Measurements from ENCODE around the gene ALDH1B1. TPM values are rescaled to one million over a fixed set of nuclear protein-coding genes. Genes with fewer than 3 reads are reported as not detected.

Gene ALDH1B1
- polyA plus RNA-seq = 10 to 100 TPM in 2 of 3 donors, 1 to 10 TPM in 1; 8.8 to 14.2 (median 10.9) TPM

GRCh38 chr9:38392235-38393127 is at the start of gene ALDH1B1:
Gene ALDH1B1 (plus strand): TSS chr9:38392702. CDS start chr9:38395749, 3,047 bp downstream.
- Mint-ChIP-seq H3K36me3 (peaks cover 9 to 11% (median 9%) of the 10 kb centered on the region in 3 donors), H3K27me3 (ENCODE audit: low read depth in 3 of 3) (peaks cover 1 to 3% (median 2%) of the 10 kb centered on the region in 3 donors), H3K4me3 (peak within 1 kb of the TSS; percentile 88 to 96 (median 94)), H3K9me3 (no peaks in the 10 kb centered on the region), H3K27ac (peak within 1 kb of the TSS; percentile 70 to 92 (median 82)), H3K4me1 (peaks cover 16 to 23% of the 10 kb centered on the region in 2 donors)
- DNase-seq = peak; percentile 69 to 72 (median 71)

GRCh38 chr9:38343037-38343436 is 49.5 kb upstream of the ALDH1B1 start:
- Mint-ChIP-seq H3K27ac (no peak overlapping the region), H3K4me1 (peaks cover 13 to 16% of the 10 kb centered on the region in 2 donors), H3K9me3 (no peaks in the 10 kb centered on the region), H3K27me3 (ENCODE audit: low read depth in 3 of 3) (peaks cover 0 to 2% (median 1%) of the 10 kb centered on the region in 3 donors), H3K36me3 (no peaks in the 10 kb centered on the region), H3K4me3 (no peak overlapping the region)
- no peak for DNase-seq

GRCh38 chr9:38343552-38343951 is 49.0 kb upstream of the ALDH1B1 start:
- peaks cover 10 to 13% of the 10 kb centered on the region in 2 donors for H3K4me1 Mint-ChIP-seq
- H3K36me3 Mint-ChIP-seq = no peaks in the 10 kb centered on the region
- H3K27me3 Mint-ChIP-seq (ENCODE audit: low read depth in 3 of 3) = peaks cover 0 to 2% (median 1%) of the 10 kb centered on the region in 3 donors
- no peaks in the 10 kb centered on the region for H3K9me3 Mint-ChIP-seq
- no peak overlapping the region for H3K27ac Mint-ChIP-seq
- no peak overlapping the region for H3K4me3 Mint-ChIP-seq
- DNase-seq = no peak

- Mint-ChIP-seq H3K36me3 (no peaks in the 10 kb centered on the region), H3K27ac (no peak overlapping the region), H3K4me3 (no peak overlapping the region), H3K4me1 (peaks cover 0 to under 1% of the 10 kb centered on the region in 2 donors), H3K27me3 (ENCODE audit: low read depth in 3 of 3) (peaks cover 1 to 4% (median 3%) of the 10 kb centered on the region in 3 donors), H3K9me3 (no peaks in the 10 kb centered on the region)
- no peak for DNase-seq
Observed at GRCh38 chr9:38344566-38345324, 47.8 kb upstream of the ALDH1B1 start.

- peak overlapping the region in 1 of 6 donors; percentile 38 for H3K27ac Mint-ChIP-seq
- no peaks in the 10 kb centered on the region for H3K36me3 Mint-ChIP-seq
- H3K27me3 Mint-ChIP-seq (ENCODE audit: low read depth in 3 of 3) = peaks cover 1 to 3% (median 2%) of the 10 kb centered on the region in 3 donors
Observed at GRCh38 chr9:38345851-38346755, 46.4 kb upstream of the ALDH1B1 start.

GRCh38 chr9:38346811-38347210 is 45.7 kb upstream of the ALDH1B1 start:
- Mint-ChIP-seq H3K4me1 (no peaks in the 10 kb centered on the region), H3K27me3 (ENCODE audit: low read depth in 3 of 3) (peaks cover 1 to 3% (median 2%) of the 10 kb centered on the region in 3 donors), H3K9me3 (no peaks in the 10 kb centered on the region)

More at GRCh38 chr9:38345851-38346755, 46.4 kb upstream of the ALDH1B1 start:
- H3K4me1 Mint-ChIP-seq = no peaks in the 10 kb centered on the region
- H3K9me3 Mint-ChIP-seq = no peaks in the 10 kb centered on the region
- no peak overlapping the region for H3K4me3 Mint-ChIP-seq
- DNase-seq = no peak

GRCh38 chr9:38347271-38347671 is 45.2 kb upstream of the ALDH1B1 start:
- H3K36me3 Mint-ChIP-seq = no peaks in the 10 kb centered on the region
- H3K9me3 Mint-ChIP-seq = no peaks in the 10 kb centered on the region
- H3K27me3 Mint-ChIP-seq (ENCODE audit: low read depth in 3 of 3) = peaks cover 1 to 3% (median 2%) of the 10 kb centered on the region in 3 donors
- H3K4me1 Mint-ChIP-seq = no peaks in the 10 kb centered on the region
- no peak for DNase-seq
- no peak overlapping the region for H3K27ac Mint-ChIP-seq
- H3K4me3 Mint-ChIP-seq = no peak overlapping the region

More at GRCh38 chr9:38346811-38347210, 45.7 kb upstream of the ALDH1B1 start:
- Mint-ChIP-seq H3K4me3 (no peak overlapping the region), H3K27ac (no peak overlapping the region), H3K36me3 (no peaks in the 10 kb centered on the region)
- no peak for DNase-seq

GRCh38 chr9:38347946-38348345 is 44.6 kb upstream of the ALDH1B1 start:
- DNase-seq = no peak
- Mint-ChIP-seq H3K4me3 (no peak overlapping the region), H3K9me3 (no peaks in the 10 kb centered on the region), H3K27ac (no peak overlapping the region), H3K4me1 (no peaks in the 10 kb centered on the region), H3K36me3 (no peaks in the 10 kb centered on the region), H3K27me3 (ENCODE audit: low read depth in 3 of 3) (peaks cover 0 to 3% (median 2%) of the 10 kb centered on the region in 3 donors)

- H3K27ac Mint-ChIP-seq = no peak overlapping the region
- no peak for DNase-seq
- no peaks in the 10 kb centered on the region for H3K9me3 Mint-ChIP-seq
- no peak overlapping the region for H3K4me3 Mint-ChIP-seq
- H3K36me3 Mint-ChIP-seq = no peaks in the 10 kb centered on the region
- no peaks in the 10 kb centered on the region for H3K4me1 Mint-ChIP-seq
- H3K27me3 Mint-ChIP-seq (ENCODE audit: low read depth in 3 of 3) = peaks cover 0 to 6% (median 2%) of the 10 kb centered on the region in 3 donors
Observed at GRCh38 chr9:38350529-38350928, 42.0 kb upstream of the ALDH1B1 start.

GRCh38 chr9:38352530-38353328 is 39.8 kb upstream of the ALDH1B1 start:
- Mint-ChIP-seq H3K9me3 (no peaks in the 10 kb centered on the region), H3K4me1 (no peaks in the 10 kb centered on the region), H3K27ac (peak overlapping the region in 1 of 6 donors; percentile 47), H3K36me3 (no peaks in the 10 kb centered on the region), H3K4me3 (no peak overlapping the region), H3K27me3 (ENCODE audit: low read depth in 3 of 3) (peaks cover 0 to 6% (median 2%) of the 10 kb centered on the region in 3 donors)
- DNase-seq = no peak

GRCh38 chr9:38355115-38355514 is 37.4 kb upstream of the ALDH1B1 start:
- no peak overlapping the region for H3K27ac Mint-ChIP-seq
- H3K27me3 Mint-ChIP-seq (ENCODE audit: low read depth in 3 of 3) = peaks cover 0 to 3% (median 2%) of the 10 kb centered on the region in 3 donors
- no peaks in the 10 kb centered on the region for H3K4me1 Mint-ChIP-seq
- no peaks in the 10 kb centered on the region for H3K36me3 Mint-ChIP-seq
- H3K4me3 Mint-ChIP-seq = no peak overlapping the region
- no peak for DNase-seq
- H3K9me3 Mint-ChIP-seq = no peaks in the 10 kb centered on the region

- H3K9me3 Mint-ChIP-seq = no peaks in the 10 kb centered on the region
- no peak overlapping the region for H3K4me3 Mint-ChIP-seq
- no peaks in the 10 kb centered on the region for H3K36me3 Mint-ChIP-seq
- peaks cover 0 to 3% (median 2%) of the 10 kb centered on the region in 3 donors for H3K27me3 Mint-ChIP-seq (ENCODE audit: low read depth in 3 of 3)
- peak overlapping the region in 1 of 6 donors; percentile 1 for H3K27ac Mint-ChIP-seq
- no peaks in the 10 kb centered on the region for H3K4me1 Mint-ChIP-seq
- no peak for DNase-seq
Observed at GRCh38 chr9:38355517-38356120, 36.9 kb upstream of the ALDH1B1 start.
